GM23338 (cell line): Measurements from ENCODE around the gene HEXA. TPM values are rescaled to one million over a fixed set of nuclear protein-coding genes. Genes with fewer than 3 reads are reported as not detected.

Experiments used
- ATAC-seq: fragments of 200-7000 bp; cut with Tn5 transposase; 3 replicates; pipeline ENCODE4 v1.9.1; 2020
- DNase-seq: peaks from one replicate; pipeline ENCODE4 v3.0.0-alpha.2; 2015; ENCODE audit warnings: low spot score
- H2AFZ ChIP-seq: fragments of 200-600 bp; sonication (generic); 2 replicates; pipeline ENCODE4 v1.8.0; 2016; ENCODE audit warnings: antibody characterized with exemption, mild to moderate bottlenecking, moderate library complexity
- H3F3A ChIP-seq: fragments of 200-600 bp; sonication (generic); replicated peaks from 2 replicates; pipeline ENCODE4 v1.8.0; 2017; ENCODE audit warnings: antibody characterized with exemption, mixed run types, low read depth
- H3K27ac ChIP-seq: fragments of 200-600 bp; sonication (generic); 2 replicates; pipeline ENCODE4 v1.6.1; 2016; ENCODE audit warnings: low read depth
- H3K27me3 ChIP-seq: fragments of 200-600 bp; sonication (generic); 2 replicates; pipeline ENCODE4 v1.8.0; 2016; ENCODE audit warnings: mild to moderate bottlenecking, mixed run types, moderate library complexity; ENCODE audit not compliant: insufficient read depth
- H3K36me3 ChIP-seq: fragments of 200-600 bp; sonication (generic); 2 replicates; pipeline ENCODE4 v1.8.0; 2016; ENCODE audit warnings: mild to moderate bottlenecking; ENCODE audit not compliant: insufficient read depth
- H3K4me1 ChIP-seq: fragments of 200-600 bp; sonication (generic); 2 replicates; pipeline ENCODE4 v1.8.0; 2016; ENCODE audit warnings: mild to moderate bottlenecking, moderate library complexity; ENCODE audit not compliant: insufficient read depth
- H3K4me2 ChIP-seq: fragments of 200-600 bp; sonication (generic); 2 replicates; pipeline ENCODE4 v1.7.1; 2017; ENCODE audit warnings: mixed run types
- H3K4me3 ChIP-seq: fragments of 200-600 bp; sonication (generic); 2 replicates; pipeline ENCODE4 v1.6.1; 2016; ENCODE audit warnings: mixed run types
- H3K79me2 ChIP-seq: fragments of 200-600 bp; sonication (generic); replicated peaks from 2 replicates; pipeline ENCODE4 v1.8.0; 2017; ENCODE audit warnings: mild to moderate bottlenecking; ENCODE audit not compliant: insufficient read depth
- H3K9me2 ChIP-seq: fragments of 200-600 bp; sonication (generic); 2 replicates; pipeline ENCODE4 v1.8.0; 2017; ENCODE audit not compliant: insufficient read depth
- H4K20me1 ChIP-seq: fragments of 200-600 bp; sonication (generic); replicated peaks from 2 replicates; pipeline ENCODE4 v1.8.0; 2017; ENCODE audit warnings: mild to moderate bottlenecking; ENCODE audit not compliant: insufficient read depth
- H3K27ac Mint-ChIP-seq: 2 replicates; pipeline ENCODE4 v1.8.0; 2020; ENCODE audit warnings: inconsistent platforms, mild to moderate bottlenecking, moderate library complexity, mixed read lengths
- H3K27me3 Mint-ChIP-seq: 3 replicates; pipeline ENCODE4 v1.8.0; 2022; ENCODE audit warnings: low read depth, mild to moderate bottlenecking, moderate library complexity, mixed read lengths, inconsistent platforms; ENCODE audit not compliant: insufficient read depth, poor library complexity
- H3K36me3 Mint-ChIP-seq: 3 replicates; pipeline ENCODE4 v1.8.0; 2021; ENCODE audit warnings: low read depth, mild to moderate bottlenecking, inconsistent platforms, moderate library complexity, mixed read lengths
- H3K4me1 Mint-ChIP-seq: 3 replicates; pipeline ENCODE4 v1.8.0; 2020; ENCODE audit warnings: mild to moderate bottlenecking, inconsistent platforms, mixed read lengths
- H3K4me3 Mint-ChIP-seq: 3 replicates; pipeline ENCODE4 v1.8.0; 2021; ENCODE audit warnings: moderate library complexity, mild to moderate bottlenecking, inconsistent platforms, mixed read lengths
- H3K9me3 Mint-ChIP-seq: 3 replicates; pipeline ENCODE4 v1.8.0; 2020; ENCODE audit warnings: moderate library complexity, mild to moderate bottlenecking, inconsistent platforms, mixed read lengths
- CREB1 ChIP-seq: fragments of 250-450 bp; sonication (Bioruptor Pico); IDR thresholded peaks from 2 replicates; pipeline ENCODE4 v1.5.0; 2020; ENCODE audit warnings: low read depth, mild to moderate bottlenecking, moderate library complexity
- EZH2 ChIP-seq: fragments of 200-600 bp; sonication (generic); IDR thresholded peaks from one replicate; pipeline ENCODE4 v1.8.0; 2017; ENCODE audit warnings: antibody characterized with exemption, mild to moderate bottlenecking, low read depth; ENCODE audit not compliant: unreplicated experiment
- EZH2phosphoT487 ChIP-seq: fragments of 200-600 bp; sonication (generic); IDR thresholded peaks from one replicate; pipeline ENCODE4 v1.8.1; 2018; ENCODE audit warnings: antibody characterized with exemption; ENCODE audit not compliant: unreplicated experiment
- JUNB ChIP-seq: IDR thresholded peaks from one replicate; pipeline ENCODE4 v1.6.1; 2016; ENCODE audit warnings: antibody characterized with exemption; ENCODE audit not compliant: unreplicated experiment
- NANOG ChIP-seq: IDR thresholded peaks from 2 replicates; pipeline ENCODE4 v1.6.1; 2016; ENCODE audit warnings: antibody characterized with exemption, borderline replicate concordance
- POLR2AphosphoS5 ChIP-seq: IDR thresholded peaks from 2 replicates; pipeline ENCODE4 v1.6.1; 2016; ENCODE audit warnings: antibody characterized with exemption, low read depth
- STAT1 ChIP-seq: IDR thresholded peaks from one replicate; pipeline ENCODE4 v1.6.1; 2016; ENCODE audit warnings: antibody characterized with exemption; ENCODE audit not compliant: unreplicated experiment
- ZNF114 ChIP-seq: fragments of 250-450 bp; sonication (Bioruptor Pico); IDR thresholded peaks from 2 replicates; pipeline ENCODE4 v1.5.0; 2020; ENCODE audit warnings: mild to moderate bottlenecking, moderate library complexity
- ZNF331 ChIP-seq: fragments of 250-450 bp; sonication (Bioruptor Pico); IDR thresholded peaks from 2 replicates; pipeline ENCODE4 v1.5.0; 2020; ENCODE audit warnings: low read depth, mild to moderate bottlenecking, moderate library complexity
- polyA plus RNA-seq: library from polyadenylated mRNA; unstranded; fragments of >200 nt; fragmentation: Nextera tagmentation; extraction: Ambion mirVana; gene quantifications from 2 replicates; pipeline ENCODE4 v1.2.1, GENCODE V29; 2016
- total RNA-seq: library from RNA; depleted of rRNA; stranded (reverse); fragments of >200 nt; shearing (Covaris generic); gene quantifications from 2 replicates; pipeline ENCODE4 v1.2.3, GENCODE V29; 2014
- TF ChIP-seq, protein P1 (sequence below): fragments of 250-450 bp; sonication (Bioruptor Pico); IDR thresholded peaks from 2 replicates; pipeline ENCODE4 v1.5.0; 2020; ENCODE audit warnings: mild to moderate bottlenecking, moderate library complexity
- TF ChIP-seq, protein P2 (sequence below): IDR thresholded peaks from 2 replicates; pipeline ENCODE4 v1.6.1; 2016; ENCODE audit warnings: antibody characterized with exemption
- TF ChIP-seq, protein P3 (sequence below): IDR thresholded peaks from one replicate; pipeline ENCODE4 v1.6.1; 2018; ENCODE audit warnings: antibody characterized with exemption; ENCODE audit not compliant: unreplicated experiment
- TF ChIP-seq, protein P4 (sequence below), 2 experiments: fragments of 200-600 bp in 1 of 2; sonication (generic) in 1 of 2; conservative IDR thresholded peaks; 2 replicates each; pipeline versions ENCODE4 v1.5.1 to v1.6.1; 2016 to 2017; ENCODE audit warnings: antibody characterized with exemption in 2 of 2, low read depth in 2 of 2, mild to moderate bottlenecking in 2 of 2, moderate library complexity in 1 of 2

Gene HEXA
- total and polyA plus RNA-seq, 2 experiments from 2014 or later: 43.0 to 43.8 TPM

- TF ChIP-seq EZH2phosphoT487: no peak
- no peak for TF ChIP-seq ZNF114
- TF ChIP-seq EZH2: no peak
Measured at GRCh38 chr15:72345280-72345679, 30.5 kb downstream of the HEXA start (continued).

DNA sequence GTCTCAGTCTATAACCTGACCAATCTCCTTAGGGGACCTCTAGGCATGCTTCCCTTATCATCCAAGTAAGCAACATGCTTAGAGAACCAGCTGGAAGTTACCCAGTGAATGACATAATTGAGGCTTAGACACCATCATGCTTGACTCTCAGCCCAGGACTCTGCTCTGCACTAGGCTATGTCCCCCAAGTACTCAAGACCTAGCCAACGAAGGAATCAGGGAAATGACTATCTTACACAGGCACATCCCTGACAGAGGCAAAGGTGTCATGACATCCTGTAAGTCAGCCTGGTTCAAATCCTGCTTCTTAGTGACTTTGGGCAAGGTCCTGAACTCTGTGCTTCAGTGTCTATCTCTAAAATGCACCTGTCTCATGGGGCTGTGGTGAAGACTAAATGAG, 31.2 kb downstream of the HEXA start:
- H3K27me3 Mint-ChIP-seq: peaks cover 3% of the 10 kb centered on the region
- H3K36me3 ChIP-seq: no peaks in the 10 kb centered on the region; the same call in 1 of the 2 replicates
- no peak overlapping the region for H3K4me3 Mint-ChIP-seq
- H3K4me2 ChIP-seq: no peak overlapping the region
- peaks cover 10% of the 10 kb centered on the region; the same call in 2 of the 3 replicates for H3K4me1 Mint-ChIP-seq
- DNase-seq (no peak), ATAC-seq (no peak)
- no peak overlapping the region for H3K27ac Mint-ChIP-seq
- H3K9me2 ChIP-seq: no peaks in the 10 kb centered on the region
- no peaks in the 10 kb centered on the region for H3K27me3 ChIP-seq
- H4K20me1 ChIP-seq: no peaks in the 10 kb centered on the region
- H3K9me3 Mint-ChIP-seq: no peaks in the 10 kb centered on the region
- no peaks in the 10 kb centered on the region for H3K79me2 ChIP-seq
- H3K27ac ChIP-seq: no peak overlapping the region
- no peaks in the 10 kb centered on the region for H3F3A ChIP-seq
- peaks cover 4% of the 10 kb centered on the region; the same call in 1 of the 2 replicates for H3K4me1 ChIP-seq
- H2AFZ ChIP-seq: no peak overlapping the region
- TF ChIP-seq POLR2AphosphoS5 (no peak), CREB1 (CRISPR knock-in tag) (no peak), EZH2phosphoT487 (no peak), ZNF114 (no peak), JUNB (no peak), STAT1 (no peak), ZNF331 (CRISPR knock-in tag) (no peak), EZH2 (no peak), NANOG (no peak)
- TF ChIP-seq, protein P1, sequence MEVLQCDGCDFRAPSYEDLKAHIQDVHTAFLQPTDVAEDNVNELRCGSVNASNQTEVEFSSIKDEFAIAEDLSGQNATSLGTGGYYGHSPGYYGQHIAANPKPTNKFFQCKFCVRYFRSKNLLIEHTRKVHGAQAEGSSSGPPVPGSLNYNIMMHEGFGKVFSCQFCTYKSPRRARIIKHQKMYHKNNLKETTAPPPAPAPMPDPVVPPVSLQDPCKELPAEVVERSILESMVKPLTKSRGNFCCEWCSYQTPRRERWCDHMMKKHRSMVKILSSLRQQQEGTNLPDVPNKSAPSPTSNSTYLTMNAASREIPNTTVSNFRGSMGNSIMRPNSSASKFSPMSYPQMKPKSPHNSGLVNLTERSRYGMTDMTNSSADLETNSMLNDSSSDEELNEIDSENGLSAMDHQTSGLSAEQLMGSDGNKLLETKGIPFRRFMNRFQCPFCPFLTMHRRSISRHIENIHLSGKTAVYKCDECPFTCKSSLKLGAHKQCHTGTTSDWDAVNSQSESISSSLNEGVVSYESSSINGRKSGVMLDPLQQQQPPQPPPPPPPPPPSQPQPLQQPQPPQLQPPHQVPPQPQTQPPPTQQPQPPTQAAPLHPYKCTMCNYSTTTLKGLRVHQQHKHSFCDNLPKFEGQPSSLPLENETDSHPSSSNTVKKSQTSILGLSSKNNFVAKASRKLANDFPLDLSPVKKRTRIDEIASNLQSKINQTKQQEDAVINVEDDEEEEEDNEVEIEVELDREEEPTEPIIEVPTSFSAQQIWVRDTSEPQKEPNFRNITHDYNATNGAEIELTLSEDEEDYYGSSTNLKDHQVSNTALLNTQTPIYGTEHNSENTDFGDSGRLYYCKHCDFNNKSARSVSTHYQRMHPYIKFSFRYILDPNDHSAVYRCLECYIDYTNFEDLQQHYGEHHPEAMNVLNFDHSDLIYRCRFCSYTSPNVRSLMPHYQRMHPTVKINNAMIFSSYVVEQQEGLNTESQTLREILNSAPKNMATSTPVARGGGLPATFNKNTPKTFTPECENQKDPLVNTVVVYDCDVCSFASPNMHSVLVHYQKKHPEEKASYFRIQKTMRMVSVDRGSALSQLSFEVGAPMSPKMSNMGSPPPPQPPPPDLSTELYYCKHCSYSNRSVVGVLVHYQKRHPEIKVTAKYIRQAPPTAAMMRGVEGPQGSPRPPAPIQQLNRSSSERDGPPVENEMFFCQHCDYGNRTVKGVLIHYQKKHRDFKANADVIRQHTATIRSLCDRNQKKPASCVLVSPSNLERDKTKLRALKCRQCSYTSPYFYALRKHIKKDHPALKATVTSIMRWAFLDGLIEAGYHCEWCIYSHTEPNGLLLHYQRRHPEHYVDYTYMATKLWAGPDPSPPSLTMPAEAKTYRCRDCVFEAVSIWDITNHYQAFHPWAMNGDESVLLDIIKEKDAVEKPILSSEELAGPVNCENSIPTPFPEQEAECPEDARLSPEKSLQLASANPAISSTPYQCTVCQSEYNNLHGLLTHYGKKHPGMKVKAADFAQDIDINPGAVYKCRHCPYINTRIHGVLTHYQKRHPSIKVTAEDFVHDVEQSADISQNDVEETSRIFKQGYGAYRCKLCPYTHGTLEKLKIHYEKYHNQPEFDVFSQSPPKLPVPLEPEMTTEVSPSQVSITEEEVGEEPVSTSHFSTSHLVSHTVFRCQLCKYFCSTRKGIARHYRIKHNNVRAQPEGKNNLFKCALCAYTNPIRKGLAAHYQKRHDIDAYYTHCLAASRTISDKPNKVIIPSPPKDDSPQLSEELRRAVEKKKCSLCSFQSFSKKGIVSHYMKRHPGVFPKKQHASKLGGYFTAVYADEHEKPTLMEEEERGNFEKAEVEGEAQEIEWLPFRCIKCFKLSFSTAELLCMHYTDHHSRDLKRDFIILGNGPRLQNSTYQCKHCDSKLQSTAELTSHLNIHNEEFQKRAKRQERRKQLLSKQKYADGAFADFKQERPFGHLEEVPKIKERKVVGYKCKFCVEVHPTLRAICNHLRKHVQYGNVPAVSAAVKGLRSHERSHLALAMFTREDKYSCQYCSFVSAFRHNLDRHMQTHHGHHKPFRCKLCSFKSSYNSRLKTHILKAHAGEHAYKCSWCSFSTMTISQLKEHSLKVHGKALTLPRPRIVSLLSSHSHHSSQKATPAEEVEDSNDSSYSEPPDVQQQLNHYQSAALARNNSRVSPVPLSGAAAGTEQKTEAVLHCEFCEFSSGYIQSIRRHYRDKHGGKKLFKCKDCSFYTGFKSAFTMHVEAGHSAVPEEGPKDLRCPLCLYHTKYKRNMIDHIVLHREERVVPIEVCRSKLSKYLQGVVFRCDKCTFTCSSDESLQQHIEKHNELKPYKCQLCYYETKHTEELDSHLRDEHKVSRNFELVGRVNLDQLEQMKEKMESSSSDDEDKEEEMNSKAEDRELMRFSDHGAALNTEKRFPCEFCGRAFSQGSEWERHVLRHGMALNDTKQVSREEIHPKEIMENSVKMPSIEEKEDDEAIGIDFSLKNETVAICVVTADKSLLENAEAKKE (CRISPR knock-in tag): no peak
- TF ChIP-seq, protein P2, sequence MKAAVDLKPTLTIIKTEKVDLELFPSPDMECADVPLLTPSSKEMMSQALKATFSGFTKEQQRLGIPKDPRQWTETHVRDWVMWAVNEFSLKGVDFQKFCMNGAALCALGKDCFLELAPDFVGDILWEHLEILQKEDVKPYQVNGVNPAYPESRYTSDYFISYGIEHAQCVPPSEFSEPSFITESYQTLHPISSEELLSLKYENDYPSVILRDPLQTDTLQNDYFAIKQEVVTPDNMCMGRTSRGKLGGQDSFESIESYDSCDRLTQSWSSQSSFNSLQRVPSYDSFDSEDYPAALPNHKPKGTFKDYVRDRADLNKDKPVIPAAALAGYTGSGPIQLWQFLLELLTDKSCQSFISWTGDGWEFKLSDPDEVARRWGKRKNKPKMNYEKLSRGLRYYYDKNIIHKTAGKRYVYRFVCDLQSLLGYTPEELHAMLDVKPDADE: no peak
- TF ChIP-seq, protein P3, sequence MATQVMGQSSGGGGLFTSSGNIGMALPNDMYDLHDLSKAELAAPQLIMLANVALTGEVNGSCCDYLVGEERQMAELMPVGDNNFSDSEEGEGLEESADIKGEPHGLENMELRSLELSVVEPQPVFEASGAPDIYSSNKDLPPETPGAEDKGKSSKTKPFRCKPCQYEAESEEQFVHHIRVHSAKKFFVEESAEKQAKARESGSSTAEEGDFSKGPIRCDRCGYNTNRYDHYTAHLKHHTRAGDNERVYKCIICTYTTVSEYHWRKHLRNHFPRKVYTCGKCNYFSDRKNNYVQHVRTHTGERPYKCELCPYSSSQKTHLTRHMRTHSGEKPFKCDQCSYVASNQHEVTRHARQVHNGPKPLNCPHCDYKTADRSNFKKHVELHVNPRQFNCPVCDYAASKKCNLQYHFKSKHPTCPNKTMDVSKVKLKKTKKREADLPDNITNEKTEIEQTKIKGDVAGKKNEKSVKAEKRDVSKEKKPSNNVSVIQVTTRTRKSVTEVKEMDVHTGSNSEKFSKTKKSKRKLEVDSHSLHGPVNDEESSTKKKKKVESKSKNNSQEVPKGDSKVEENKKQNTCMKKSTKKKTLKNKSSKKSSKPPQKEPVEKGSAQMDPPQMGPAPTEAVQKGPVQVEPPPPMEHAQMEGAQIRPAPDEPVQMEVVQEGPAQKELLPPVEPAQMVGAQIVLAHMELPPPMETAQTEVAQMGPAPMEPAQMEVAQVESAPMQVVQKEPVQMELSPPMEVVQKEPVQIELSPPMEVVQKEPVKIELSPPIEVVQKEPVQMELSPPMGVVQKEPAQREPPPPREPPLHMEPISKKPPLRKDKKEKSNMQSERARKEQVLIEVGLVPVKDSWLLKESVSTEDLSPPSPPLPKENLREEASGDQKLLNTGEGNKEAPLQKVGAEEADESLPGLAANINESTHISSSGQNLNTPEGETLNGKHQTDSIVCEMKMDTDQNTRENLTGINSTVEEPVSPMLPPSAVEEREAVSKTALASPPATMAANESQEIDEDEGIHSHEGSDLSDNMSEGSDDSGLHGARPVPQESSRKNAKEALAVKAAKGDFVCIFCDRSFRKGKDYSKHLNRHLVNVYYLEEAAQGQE: no peak
- TF ChIP-seq, protein P4, sequence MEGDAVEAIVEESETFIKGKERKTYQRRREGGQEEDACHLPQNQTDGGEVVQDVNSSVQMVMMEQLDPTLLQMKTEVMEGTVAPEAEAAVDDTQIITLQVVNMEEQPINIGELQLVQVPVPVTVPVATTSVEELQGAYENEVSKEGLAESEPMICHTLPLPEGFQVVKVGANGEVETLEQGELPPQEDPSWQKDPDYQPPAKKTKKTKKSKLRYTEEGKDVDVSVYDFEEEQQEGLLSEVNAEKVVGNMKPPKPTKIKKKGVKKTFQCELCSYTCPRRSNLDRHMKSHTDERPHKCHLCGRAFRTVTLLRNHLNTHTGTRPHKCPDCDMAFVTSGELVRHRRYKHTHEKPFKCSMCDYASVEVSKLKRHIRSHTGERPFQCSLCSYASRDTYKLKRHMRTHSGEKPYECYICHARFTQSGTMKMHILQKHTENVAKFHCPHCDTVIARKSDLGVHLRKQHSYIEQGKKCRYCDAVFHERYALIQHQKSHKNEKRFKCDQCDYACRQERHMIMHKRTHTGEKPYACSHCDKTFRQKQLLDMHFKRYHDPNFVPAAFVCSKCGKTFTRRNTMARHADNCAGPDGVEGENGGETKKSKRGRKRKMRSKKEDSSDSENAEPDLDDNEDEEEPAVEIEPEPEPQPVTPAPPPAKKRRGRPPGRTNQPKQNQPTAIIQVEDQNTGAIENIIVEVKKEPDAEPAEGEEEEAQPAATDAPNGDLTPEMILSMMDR (conservative IDR thresholded peaks at IDR 0.05; ENCODE audit: low read depth in 2 of 2): no peak
- H3K36me3 Mint-ChIP-seq: peaks cover 23% of the 10 kb centered on the region; the same call in 2 of the 3 replicates
- H3K4me3 ChIP-seq: no peak overlapping the region
